B cell (primary cell): ENCODE data around the gene REM2. TPM values are rescaled to one million over a fixed set of nuclear protein-coding genes. Genes with fewer than 3 reads are reported as not detected.

Source experiments
- ATAC-seq: fragments of 200-7000 bp; cut with Tn5 transposase; one replicate; pipeline ENCODE4 v1.10.0; 2021; ENCODE audit warnings: low read depth, mild to moderate bottlenecking, moderate number of reproducible peaks, moderate library complexity
- CTCF ChIA-PET: fragments of 350-600 bp; sonication (Branson Sonifier 250); formaldehyde crosslinking; loops from one replicate; lab custom pipeline; 2021; ENCODE audit warnings: antibody characterized with exemption, inconsistent platforms; lab: Charles Lee
- POLR2A ChIA-PET: fragments of 350-600 bp; sonication (Branson Sonifier 250); formaldehyde crosslinking; loops from one replicate; lab custom pipeline; 2021; ENCODE audit warnings: antibody characterized with exemption; lab: Charles Lee
- DNase-seq: peaks from one replicate; pipeline ENCODE4 v3.0.0; 2013
- H2AFZ ChIP-seq: 2 replicates; pipeline ENCODE4 v1.6.1; 2012; ENCODE audit warnings: mild to moderate bottlenecking, low read depth, low read length; ENCODE audit not compliant: insufficient read depth, poor library complexity, severe bottlenecking
- H3K27ac ChIP-seq, 2 donors: 1 replicate in 1 of 2; 2 replicates in 1 of 2; pipeline ENCODE4 v1.5.1; 2012 to 2013; ENCODE audit warnings: low read length in 2 of 2, mild to moderate bottlenecking in 2 of 2, moderate library complexity in 1 of 2
- H3K27me3 ChIP-seq, 4 experiments: fragments of 200-600 bp in 1 of 4; sonication (generic) in 1 of 4; replicated peaks in 1 of 4; 1 replicate in 2 of 4; 2 replicates in 2 of 4; pipeline versions ENCODE4 v1.6.1 to v1.7.0; 2013 to 2016; ENCODE audit warnings: low read length in 3 of 4, mild to moderate bottlenecking in 2 of 4, mixed read lengths in 1 of 4, moderate library complexity in 1 of 4; ENCODE audit not compliant: insufficient read depth in 4 of 4, control insufficient read depth in 3 of 4; ENCODE audit errors: control extremely low read depth in 1 of 4
- H3K36me3 ChIP-seq, 2 experiments: replicated peaks in 1 of 2; 1 replicate in 1 of 2; 2 replicates in 1 of 2; pipeline versions ENCODE4 v1.6.1 to v1.7.1; 2013; ENCODE audit warnings: low read length in 1 of 2; ENCODE audit not compliant: insufficient read depth in 2 of 2, control insufficient read depth in 1 of 2; ENCODE audit errors: control extremely low read depth in 1 of 2, extremely low read depth in 1 of 2
- H3K4me1 ChIP-seq, 2 donors: fragments of 200-600 bp in 1 of 2; sonication (generic) in 1 of 2; 1 replicate in 1 of 2; 2 replicates in 1 of 2; pipeline versions ENCODE4 v1.5.1 to v1.6.1; 2013 to 2017; ENCODE audit warnings: low read length in 2 of 2; ENCODE audit not compliant: control insufficient read depth in 2 of 2, insufficient read depth in 2 of 2
- H3K4me2 ChIP-seq: replicated peaks from 2 replicates; pipeline ENCODE3; 2012; ENCODE audit warnings: mild to moderate bottlenecking, low read depth, low read length; ENCODE audit not compliant: poor library complexity, severe bottlenecking
- H3K4me3 ChIP-seq, 5 experiments: fragments of 200-600 bp in 1 of 5; sonication (generic) in 1 of 5; 1 replicate in 3 of 5; 2 replicates in 2 of 5; pipeline versions ENCODE4 v1.5.1 to v1.7.0; 2011 to 2016; ENCODE audit warnings: low read length in 4 of 5, mild to moderate bottlenecking in 4 of 5, low read depth in 2 of 5, control low read depth in 1 of 5, moderate library complexity in 1 of 5; ENCODE audit not compliant: insufficient read depth in 1 of 5; ENCODE audit errors: control extremely low read depth in 1 of 5, extremely low read depth in 1 of 5
- H3K79me2 ChIP-seq: fragments of 200-600 bp; sonication (generic); one replicate; pipeline ENCODE4 v1.6.0; 2016; ENCODE audit warnings: low read length; ENCODE audit not compliant: control insufficient read depth, insufficient read depth
- H3K9ac ChIP-seq: fragments of 200-600 bp; sonication (generic); 2 replicates; pipeline ENCODE4 v1.6.1; 2017; ENCODE audit warnings: mild to moderate bottlenecking, low read length, moderate library complexity
- H3K9me3 ChIP-seq, 3 donors: one replicate each; pipeline versions ENCODE4 v1.6.1 to v1.7.1; 2013; ENCODE audit warnings: low read length in 2 of 3; ENCODE audit not compliant: control insufficient read depth in 2 of 3, insufficient read depth in 1 of 3; ENCODE audit errors: control extremely low read depth in 1 of 3
- H4K20me1 ChIP-seq: 2 replicates; pipeline ENCODE4 v1.6.0; 2012; ENCODE audit warnings: mild to moderate bottlenecking, low read length; ENCODE audit not compliant: insufficient read depth, control insufficient read depth, poor library complexity, severe bottlenecking
- H3K27ac Mint-ChIP-seq: one replicate; pipeline ENCODE4 v1.8.0; 2021; ENCODE audit warnings: mixed read lengths
- H3K27me3 Mint-ChIP-seq: one replicate; pipeline ENCODE4 v1.8.0; 2021; ENCODE audit warnings: mixed read lengths
- H3K4me1 Mint-ChIP-seq: one replicate; pipeline ENCODE4 v1.8.0; 2021; ENCODE audit warnings: mixed read lengths
- H3K4me3 Mint-ChIP-seq: one replicate; pipeline ENCODE4 v1.8.0; 2021; ENCODE audit warnings: mixed read lengths
- H3K9me3 Mint-ChIP-seq: one replicate; pipeline ENCODE4 v1.8.0; 2022; ENCODE audit warnings: mixed read lengths; ENCODE audit not compliant: insufficient read depth
- CTCF ChIP-seq: fragments of 200-600 bp; IDR thresholded peaks from one replicate; pipeline ENCODE4 v1.8.0; 2022; ENCODE audit warnings: antibody characterized with exemption, mild to moderate bottlenecking
- EZH2 ChIP-seq: IDR thresholded peaks from 2 replicates; pipeline ENCODE4 v1.6.1; 2012; ENCODE audit warnings: borderline replicate concordance, low read depth, mild to moderate bottlenecking, moderate library complexity, low read length; ENCODE audit not compliant: insufficient read depth, poor library complexity, severe bottlenecking
- WGBS: methylation state at CpG from one replicate; pipeline ENCODE4 v1.1.5; 2013; ENCODE audit warnings: missing lambda C conversion rate; ENCODE audit not compliant: insufficient coverage; 5-methylcytosine and 5-hydroxymethylcytosine counted together
- intact Hi-C: fragments of 100-400 bp; cut with micrococcal nuclease; formaldehyde crosslinking; loops from one replicate; pipeline ENCODE4 v1.10.0; 2022
- polyA plus RNA-seq: library from polyadenylated mRNA; depleted of rRNA; stranded (reverse); fragments of >200 nt; gene quantifications from 2 replicates; pipeline ENCODE4 v1.2.3, GENCODE V29; 2012
- total RNA-seq, 2 donors: library from RNA; stranded (reverse); fragments of 120-200 nt in 1 of 2; gene quantifications; 1 replicate in 1 of 2; 2 replicates in 1 of 2; pipeline versions ENCODE4 v1.2.3 to v1.2.4, GENCODE V29; 2013 to 2022

REM2 gene
- total and polyA plus RNA-seq, 2 donors (not counting 1 experiment from before 2014, with no cell fraction given): 5.6 to 12.9 TPM

GRCh38 chr14:22882064-22882463, 958 bp upstream of the REM2 start:
- DNase-seq (no peak), ATAC-seq (no peak)
- WGBS: 68% methylated on average over 5 of the region's 7 CpGs
- no peak for TF ChIP-seq EZH2
- TF ChIP-seq CTCF: no peak
- no peak overlapping the region for H3K4me3 ChIP-seq
- no peaks in the 10 kb centered on the region for H3K27me3 ChIP-seq
- H3K27ac ChIP-seq: no peak overlapping the region
- Mint-ChIP-seq H3K27me3 (no peaks in the 10 kb centered on the region), H3K9me3 (no peaks in the 10 kb centered on the region), H3K27ac (peak overlapping the region; percentile 0), H3K4me3 (no peak overlapping the region), H3K4me1 (peaks cover 50% of the 10 kb centered on the region)
- peaks cover 9% of the 10 kb centered on the region for H4K20me1 ChIP-seq
- POLR2A ChIA-PET: interaction anchor here (0.7 to 1.9 kb wide), 2 partner anchors 10 to 11 kb away, joined by 5 to 11 read pairs; partner anchors contain the start of gene LRP10
- peaks cover 0 to 28% of the 10 kb centered on the region in 2 experiments for H3K36me3 ChIP-seq
- CTCF ChIA-PET: interaction anchor here (1.3 to 7.0 kb wide), 10 partner anchors 10 to 1458 kb away, joined by 3 to 101 read pairs (median 3); partner anchors contain the start of genes ABHD4, LRP10 and RIPK3
- no peak overlapping the region for H2AFZ ChIP-seq
- peaks cover 8% of the 10 kb centered on the region for H3K79me2 ChIP-seq
- intact Hi-C loops: no loop called here
- no peaks in the 10 kb centered on the region for H3K9me3 ChIP-seq
- no peak overlapping the region for H3K4me2 ChIP-seq
- H3K9ac ChIP-seq: no peak overlapping the region
- H3K4me1 ChIP-seq: peaks cover 24 to 51% of the 10 kb centered on the region in 2 donors

GRCh38 chr14:22882529-22883172, 371 bp upstream of the REM2 start:
- Histone ChIP-seq H4K20me1 (peaks cover 3% of the 10 kb centered on the region), H3K27me3 (no peaks in the 10 kb centered on the region), H3K27ac (no peak overlapping the region), H3K9ac (no peak overlapping the region), H3K9me3 (no peaks in the 10 kb centered on the region), H3K4me1 (peaks cover 29 to 57% of the 10 kb centered on the region in 2 donors), H3K36me3 (peaks cover 0 to 22% of the 10 kb centered on the region in 2 experiments), H3K4me3 (no peak overlapping the region), H3K4me2 (peak overlapping the region; percentile 12), H3K79me2 (peaks cover 8% of the 10 kb centered on the region), H2AFZ (no peak overlapping the region)
- ChIA-PET CTCF (interaction anchor here (0.5 to 7.0 kb wide), 12 partner anchors 11 to 1457 kb away, joined by 3 to 101 read pairs (median 4); partner anchors contain the start of genes ABHD4, LRP10 and RIPK3), POLR2A (interaction anchor here (0.6 to 1.9 kb wide), 3 partner anchors 10 to 368 kb away, joined by 5 to 11 read pairs (median 6); partner anchors contain the start of gene LRP10)
- Mint-ChIP-seq H3K4me3 (no peak overlapping the region), H3K4me1 (peaks cover 53% of the 10 kb centered on the region), H3K9me3 (no peaks in the 10 kb centered on the region), H3K27me3 (no peaks in the 10 kb centered on the region), H3K27ac (peak overlapping the region; percentile 71)
- intact Hi-C loops: no loop called here
- DNase-seq (peak; percentile 78), ATAC-seq (no peak)
- TF ChIP-seq EZH2: no peak
- WGBS: 48% methylated on average over 4 of the region's 6 CpGs
